GM21619 (cell line): ENCODE results near the gene KCTD11.
"Not testable (repeated sequence)": the region's sequence is repeated elsewhere in the genome, so short reads cannot be mapped to it uniquely, and the experiment has no call there.

Experiments used
- ATAC-seq: cut with Tn5 transposase; IDR thresholded peaks from one replicate; pipeline ENCODE4 v1.9.1; 2021; ENCODE audit not compliant: unreplicated experiment

KCTD11 gene

GRCh38 chr17:7341842-7342241 is 10.1 kb upstream of the KCTD11 start:
- ATAC-seq = no peak

DNA sequence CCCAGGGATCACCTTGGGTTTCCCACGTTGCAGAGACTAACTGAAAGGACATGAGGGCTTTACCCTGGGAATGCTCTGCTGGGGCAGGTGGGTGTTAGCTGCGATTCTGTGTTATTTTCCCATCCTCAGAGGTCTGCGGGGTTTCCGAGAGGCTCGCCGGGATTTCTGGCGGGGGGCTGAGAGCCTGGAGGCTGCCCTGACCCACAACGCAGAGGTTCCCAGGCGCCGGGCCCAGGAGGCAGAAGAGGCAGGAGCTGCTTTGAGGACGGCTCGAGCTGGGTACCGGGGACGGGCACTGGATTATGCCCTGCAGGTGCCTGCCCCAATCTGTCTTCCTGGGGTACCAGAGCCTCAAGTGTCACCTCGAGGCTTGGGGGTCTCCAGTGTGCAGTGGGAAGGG is 8.7 kb upstream of the KCTD11 start:
- ATAC-seq = no peak

DNA sequence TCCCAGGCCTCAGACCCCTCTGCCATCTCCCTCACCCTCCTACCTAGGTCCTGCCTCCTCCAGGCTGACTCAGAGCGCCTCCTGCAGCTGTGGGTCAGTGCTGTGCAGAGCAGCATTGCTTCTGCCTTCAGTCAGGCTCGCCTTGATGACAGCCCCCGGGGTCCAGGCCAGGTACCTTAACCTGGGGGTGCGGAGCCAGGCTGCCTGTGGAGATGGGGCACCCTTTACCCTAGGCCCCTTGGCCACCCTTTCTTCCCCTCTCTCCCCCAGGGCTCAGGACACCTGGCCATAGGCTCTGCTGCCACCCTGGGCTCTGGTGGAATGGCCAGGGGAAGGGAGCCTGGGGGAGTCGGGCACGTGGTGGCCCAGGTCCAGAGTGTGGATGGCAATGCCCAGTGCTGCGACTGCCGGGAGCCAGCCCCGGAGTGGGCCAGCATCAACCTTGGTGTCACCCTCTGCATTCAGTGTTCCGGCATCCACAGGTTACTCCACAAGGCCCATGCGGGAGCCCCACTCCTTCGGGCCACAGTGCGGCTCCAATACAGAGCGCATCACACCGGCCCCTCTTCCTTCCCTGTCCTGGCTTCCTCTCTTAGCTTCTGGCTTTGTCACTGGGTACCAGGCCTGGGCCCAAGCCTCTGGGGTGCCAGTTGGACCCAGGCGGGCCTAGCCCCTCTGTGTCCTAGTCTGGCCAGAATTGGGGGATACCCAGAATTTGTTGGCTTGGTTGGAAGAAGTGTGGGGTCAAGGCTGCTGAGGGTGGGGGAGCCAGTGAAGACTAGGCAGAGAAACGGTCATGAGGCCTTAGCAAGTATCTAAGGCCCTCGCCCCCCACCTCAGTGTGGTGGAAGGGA is 5.0 kb upstream of the KCTD11 start:
- ATAC-seq = no peak

GRCh38 chr17:7347630-7348477 is 4.1 kb upstream of the KCTD11 start:
- no peak for ATAC-seq

DNA sequence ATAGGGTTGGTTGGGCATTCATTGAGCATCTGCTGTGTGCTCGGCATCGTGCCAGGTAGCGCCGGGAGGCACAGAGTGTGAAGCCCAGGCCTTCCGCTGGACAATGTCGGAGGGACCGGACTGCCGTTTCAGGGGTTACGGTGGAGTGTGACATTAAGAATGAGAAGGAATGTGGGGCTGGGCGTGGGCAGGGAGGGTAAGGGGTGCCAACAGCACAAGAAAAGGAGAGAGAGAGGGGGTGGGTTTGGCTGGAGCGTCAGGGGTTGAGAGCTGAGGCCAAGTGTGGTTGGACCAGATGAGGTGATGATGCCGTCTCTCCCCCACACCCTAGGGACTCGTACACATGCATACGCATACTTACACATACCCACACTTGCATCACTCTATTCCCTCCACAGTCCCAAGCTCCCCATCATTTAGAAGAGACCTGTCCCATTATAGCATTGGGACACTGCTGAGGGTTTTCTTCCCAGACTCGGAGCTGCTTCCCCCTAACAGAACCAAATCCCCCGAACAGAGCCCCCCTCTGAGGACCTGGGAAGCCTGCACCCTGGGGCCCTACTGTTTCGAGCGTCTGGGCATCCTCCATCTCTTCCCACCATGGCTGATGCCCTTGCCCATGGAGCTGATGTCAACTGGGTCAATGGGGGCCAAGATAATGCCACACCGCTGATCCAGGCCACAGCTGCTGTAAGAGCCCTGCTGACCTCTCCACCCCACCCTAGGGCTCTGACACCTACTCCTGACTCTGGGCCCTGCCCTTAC is 3.3 kb upstream of the KCTD11 start:
- no peak for ATAC-seq

DNA sequence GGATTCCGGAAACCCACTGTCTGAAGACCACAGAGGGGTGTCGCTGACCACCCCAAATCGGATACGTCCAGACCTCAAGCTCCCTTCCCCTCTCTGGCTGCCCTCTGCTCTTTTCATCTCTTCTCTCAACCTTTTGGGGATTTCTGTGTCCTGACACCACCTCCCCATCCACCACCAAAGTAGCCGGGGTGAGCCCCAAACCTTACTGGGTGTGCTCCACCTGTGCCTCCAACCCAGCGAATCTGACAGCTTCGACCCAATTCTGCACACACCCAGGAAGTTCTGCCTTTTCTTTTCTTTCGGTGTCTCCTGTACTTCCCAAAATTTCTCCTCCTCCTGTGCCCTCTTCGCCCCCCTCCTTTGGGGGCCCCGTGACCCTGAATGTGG is 534 bp downstream of the KCTD11 start:
- no peak for ATAC-seq

GRCh38 chr17:7352910-7353635 is 1.1 kb downstream of the KCTD11 start:
- no peak for ATAC-seq

DNA sequence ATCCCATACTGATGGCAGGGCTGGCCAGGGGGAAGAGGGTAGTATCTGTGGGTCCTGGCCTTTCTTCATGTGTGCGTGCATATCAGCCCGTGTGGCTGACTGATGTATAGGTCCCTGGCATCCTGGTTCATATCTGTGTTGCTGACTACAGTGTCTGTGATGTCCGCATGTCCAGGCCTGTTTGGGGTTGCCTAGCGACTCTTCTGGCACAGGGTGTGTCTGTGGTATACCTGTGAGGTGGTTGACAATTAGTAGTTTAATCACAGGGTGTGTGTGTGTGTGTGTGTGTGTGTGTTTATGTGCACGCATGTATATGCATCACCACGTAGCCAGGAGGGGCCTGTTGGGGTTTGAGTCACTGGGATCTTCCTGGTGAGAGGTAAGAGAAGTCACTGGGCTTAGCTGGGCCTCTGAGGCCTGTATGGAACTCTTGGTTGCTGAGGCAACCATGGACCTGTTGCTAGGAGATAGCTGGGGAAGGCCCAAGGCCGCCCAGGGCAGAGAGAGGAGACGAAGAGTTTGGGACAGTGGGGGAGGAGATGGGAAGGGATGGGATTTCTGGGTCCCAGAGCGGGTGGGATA is 2.4 kb downstream of the KCTD11 start:
- ATAC-seq = no peak

- ATAC-seq = no peak
Observed at GRCh38 chr17:7355053-7355452, 3.1 kb downstream of the KCTD11 start, which contains the start of gene TMEM95. TMEM95 (plus strand) TSS chr17:7355156; CDS start chr17:7355205, 49 bp downstream.

DNA sequence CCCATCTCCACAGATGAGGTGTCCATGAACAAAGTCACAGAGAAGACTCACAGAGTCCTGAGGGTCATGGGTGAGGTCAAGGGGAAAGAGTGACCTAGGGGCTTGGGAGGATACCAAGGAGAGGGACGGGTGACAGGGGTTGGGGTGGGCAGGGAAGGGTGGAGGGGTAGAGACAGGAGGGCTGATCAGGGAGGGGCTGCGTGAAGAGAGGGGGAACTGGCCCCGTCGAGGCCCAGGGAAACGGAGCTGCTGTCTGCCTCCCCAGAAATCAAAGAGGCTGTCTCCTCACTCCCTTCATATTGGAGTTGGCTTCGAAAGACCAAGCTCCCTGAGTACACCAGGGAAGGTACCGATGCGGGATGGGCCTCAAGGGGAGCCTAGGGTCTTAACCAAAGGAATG is 3.6 kb downstream of the KCTD11 start:
- ATAC-seq = no peak

- no peak for ATAC-seq
Observed at GRCh38 chr17:7356072-7356549, 4.1 kb downstream of the KCTD11 start.

- no peak for ATAC-seq
Observed at GRCh38 chr17:7356756-7357155, 4.8 kb downstream of the KCTD11 start.

GRCh38 chr17:7357381-7357780 is 5.4 kb downstream of the KCTD11 start:
- no peak for ATAC-seq

DNA sequence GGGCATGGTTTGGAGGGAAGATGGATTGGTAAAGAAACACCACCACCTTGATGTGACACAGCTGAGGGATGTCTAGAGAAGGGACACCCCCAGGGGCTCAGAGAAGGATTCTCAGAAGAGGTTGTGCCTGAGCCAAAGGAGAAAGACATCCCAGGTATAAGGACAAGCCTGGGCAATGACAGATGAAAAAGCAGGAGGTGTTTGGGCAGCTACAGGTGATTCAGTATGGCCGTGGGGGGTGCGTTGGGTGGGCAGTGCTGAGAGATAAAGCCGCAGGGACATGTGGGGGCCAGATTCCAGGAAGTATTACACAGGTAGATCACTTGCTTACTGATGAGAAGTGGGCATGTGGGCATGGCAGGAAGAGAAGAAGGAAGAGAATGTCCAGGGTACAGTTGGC is 9.9 kb downstream of the KCTD11 start:
- ATAC-seq = no peak

DNA sequence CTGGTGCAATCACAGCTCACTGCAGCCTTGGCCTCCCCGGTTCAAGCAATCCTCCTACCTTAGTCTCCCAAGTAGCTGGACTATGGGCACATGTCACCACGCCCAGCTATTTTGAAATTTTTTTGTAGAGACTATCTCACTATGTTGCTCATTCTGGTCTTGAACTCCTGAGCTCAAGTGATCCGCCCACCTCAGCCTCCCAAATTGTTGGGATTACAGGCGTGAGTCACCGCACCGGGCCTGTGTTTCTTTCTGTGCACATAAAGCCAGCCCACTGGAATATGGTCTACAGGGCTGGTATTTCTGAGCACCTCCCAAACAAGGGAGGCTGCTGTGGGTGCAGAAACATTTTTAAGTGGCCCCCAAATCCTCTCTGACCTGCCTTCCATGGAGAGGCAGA is 11.3 kb downstream of the KCTD11 start:
- no peak for ATAC-seq

GRCh38 chr17:7365963-7366362 is 14.0 kb downstream of the KCTD11 start:
- ATAC-seq = not testable (repeated sequence)

DNA sequence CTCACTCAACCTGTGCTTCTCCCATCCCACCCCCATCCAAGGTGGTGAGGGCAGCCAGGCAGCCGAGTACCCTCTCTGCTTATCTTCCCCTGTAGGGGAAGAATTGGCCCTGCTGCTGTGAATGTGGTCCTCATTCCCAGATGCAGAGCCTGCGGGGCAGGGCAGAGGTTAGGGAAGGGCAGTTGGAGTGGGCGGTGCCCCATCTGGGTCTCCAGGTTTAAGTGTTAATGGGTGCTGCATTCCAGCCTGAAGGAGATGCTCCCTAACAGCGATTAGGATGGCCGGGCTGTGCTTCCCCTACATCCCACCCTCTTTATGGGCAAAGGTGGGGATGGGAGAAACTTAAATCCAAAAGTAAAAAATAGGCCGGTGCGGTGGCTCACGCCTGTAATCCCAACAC is 15.1 kb downstream of the KCTD11 start:
- no peak for ATAC-seq

DNA sequence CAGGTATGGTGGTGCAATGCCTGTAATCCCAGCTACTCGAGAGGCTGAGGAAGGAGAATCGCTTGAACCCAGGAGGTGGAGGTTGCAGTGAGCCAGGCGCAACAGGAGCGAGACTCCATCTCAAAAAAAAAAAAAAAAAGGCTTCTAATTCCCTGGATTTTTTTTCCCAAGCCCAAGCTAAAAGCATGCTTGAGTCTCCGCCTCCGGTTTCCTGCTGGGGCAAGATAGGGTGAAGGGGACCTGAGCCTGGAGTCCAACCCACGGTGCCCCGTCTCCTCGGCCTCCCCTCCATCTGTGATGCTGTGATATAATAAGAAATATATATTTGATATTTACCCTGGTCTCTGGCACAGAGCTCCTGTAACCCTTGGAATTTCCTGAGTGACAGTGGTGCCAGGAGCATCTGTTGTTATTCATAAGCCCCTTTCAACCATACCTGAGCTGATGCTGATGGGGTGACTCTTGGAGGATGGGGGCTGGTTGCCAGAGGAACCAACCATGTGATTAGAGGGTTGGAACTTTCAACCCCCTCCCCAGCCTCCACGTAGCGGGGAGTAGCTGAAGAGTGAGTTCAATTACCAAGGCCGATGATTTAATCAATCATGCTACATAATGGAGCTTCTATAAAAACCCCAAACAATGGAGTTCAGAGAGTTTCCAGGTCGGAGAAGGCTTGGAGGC is 16.1 kb downstream of the KCTD11 start:
- ATAC-seq = no peak

DNA sequence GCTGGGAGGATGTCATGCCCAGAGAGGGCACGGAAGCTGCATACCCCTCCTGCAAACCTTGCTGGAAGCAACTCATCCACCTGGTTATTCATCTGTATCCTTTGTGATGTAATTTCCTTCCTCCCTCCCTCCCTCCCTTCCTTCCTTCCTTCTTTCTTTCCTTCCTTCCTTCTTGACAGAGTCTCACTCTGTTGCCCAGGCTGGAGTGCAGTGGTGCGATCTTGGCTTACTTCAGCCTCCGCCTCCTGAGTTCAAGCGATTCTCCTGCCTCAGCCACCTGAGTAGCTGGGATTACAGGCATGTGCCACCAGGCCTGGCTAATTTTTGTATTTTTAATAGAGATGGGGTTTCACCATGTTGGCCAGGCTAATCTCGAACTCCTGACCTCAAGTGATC is 16.6 kb downstream of the KCTD11 start:
- ATAC-seq = not testable (repeated sequence)

DNA sequence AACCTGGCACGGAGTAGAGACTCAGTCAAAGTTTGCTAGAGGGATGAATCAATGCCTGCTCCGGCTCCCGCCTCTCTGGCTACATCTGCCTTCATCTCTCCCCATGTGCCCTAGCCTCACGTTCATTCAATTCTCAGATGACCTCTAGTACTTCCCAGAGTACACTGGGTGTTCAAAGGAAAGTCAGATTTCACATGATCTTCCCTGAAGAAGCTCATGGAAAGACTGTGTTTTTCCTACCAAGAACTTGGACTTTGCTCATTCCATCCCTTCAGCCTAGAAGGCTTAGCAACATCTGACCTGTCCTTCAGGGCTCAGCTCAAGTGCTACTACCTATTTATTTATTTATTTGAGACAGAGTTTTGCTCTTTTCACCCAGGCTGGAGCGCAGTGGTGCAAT is 17.9 kb downstream of the KCTD11 start:
- ATAC-seq = no peak
